Stimulated activated CD8-positive, alpha-beta memory T cell treated with anti-CD3 and anti-CD28 coated beads, Interleukin-7, amount 100 ng/mL, for 48 hours (primary cell): Measurements from ENCODE around the gene ELOVL5.
"Not testable (repeated sequence)": the region's sequence is repeated elsewhere in the genome, so short reads cannot be mapped to it uniquely, and the experiment has no call there.

Experiments
- DNase-seq, 2 donors: peaks; one replicate each; pipeline ENCODE4 v3.0.0-alpha.2; 2020; ENCODE audit warnings: low read depth in 1 of 2; ENCODE audit errors: extremely low read depth in 1 of 2

ELOVL5 gene

GRCh38 chr6:53331678-53332077 is 17.1 kb downstream of the ELOVL5 start:
- DNase-seq: no peak

DNA sequence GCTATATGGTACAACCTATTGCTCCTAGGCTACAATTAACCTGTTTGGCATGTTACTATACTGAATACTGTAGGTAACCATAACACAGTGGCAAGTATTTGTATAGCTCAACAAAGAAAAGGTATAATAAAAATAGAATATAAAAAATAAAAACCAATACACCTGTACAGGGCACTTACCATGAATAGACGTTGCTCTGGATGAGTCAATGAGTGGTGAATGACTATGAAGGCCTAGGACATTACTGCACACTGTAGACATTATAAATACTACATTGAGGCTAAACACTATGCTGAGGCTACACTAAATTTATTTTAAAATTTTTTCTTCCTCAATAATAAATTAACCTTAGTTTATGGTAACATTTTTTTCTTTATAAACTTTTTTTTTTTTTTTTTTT is 18.6 kb downstream of the ELOVL5 start:
- no peak for DNase-seq

- DNase-seq: no peak
Measured at GRCh38 chr6:53328375-53328774, 20.4 kb downstream of the ELOVL5 start.

GRCh38 chr6:53327017-53327395 is 21.7 kb downstream of the ELOVL5 start:
- DNase-seq: no peak

GRCh38 chr6:53326372-53327016 is 22.3 kb downstream of the ELOVL5 start:
- DNase-seq: no peak

DNA sequence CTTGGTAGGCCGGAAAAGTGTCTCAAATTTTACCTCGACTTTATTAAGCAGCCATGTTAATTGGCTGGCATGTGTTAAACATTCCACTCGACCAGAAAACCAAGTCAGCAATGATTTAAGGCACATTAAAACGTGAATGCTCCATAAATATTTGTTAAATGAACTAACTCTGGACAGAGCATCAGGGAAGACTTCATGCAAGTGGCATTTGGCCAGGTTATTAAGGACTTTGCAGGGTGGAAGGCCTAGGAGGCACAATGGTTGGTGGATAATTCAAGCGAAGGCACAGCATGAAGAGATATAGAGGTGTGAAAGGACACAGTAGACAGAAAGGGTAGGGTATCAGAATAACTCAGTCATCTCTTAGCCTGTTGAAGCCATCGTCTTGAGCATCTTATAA is 23.0 kb downstream of the ELOVL5 start:
- DNase-seq: no peak

- no peak for DNase-seq
Measured at GRCh38 chr6:53322188-53323029, 26.3 kb downstream of the ELOVL5 start.

- no peak for DNase-seq
Measured at GRCh38 chr6:53321701-53322100, 27.0 kb downstream of the ELOVL5 start.

- DNase-seq: no peak
Measured at GRCh38 chr6:53320964-53321363, 27.8 kb downstream of the ELOVL5 start.

DNA sequence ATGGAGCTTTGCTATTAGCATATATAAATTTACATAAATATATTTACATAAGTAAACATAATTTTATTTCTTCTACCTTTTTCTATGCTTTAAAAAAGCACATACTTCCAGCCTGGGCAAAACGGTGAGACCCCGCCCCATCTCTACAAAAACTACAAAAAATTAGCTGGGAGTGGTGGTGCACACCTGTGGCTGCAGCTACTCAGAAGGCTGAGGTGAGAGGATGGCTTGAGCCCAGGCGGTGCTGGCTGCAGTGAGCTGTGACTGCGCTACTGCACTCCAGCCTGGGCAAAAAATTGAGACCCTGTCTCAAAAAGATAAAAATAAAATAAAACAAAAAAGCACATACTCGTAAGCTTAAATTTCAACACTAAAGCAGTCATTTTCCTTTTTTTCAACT is 30.3 kb downstream of the ELOVL5 start:
- no peak for DNase-seq

DNA sequence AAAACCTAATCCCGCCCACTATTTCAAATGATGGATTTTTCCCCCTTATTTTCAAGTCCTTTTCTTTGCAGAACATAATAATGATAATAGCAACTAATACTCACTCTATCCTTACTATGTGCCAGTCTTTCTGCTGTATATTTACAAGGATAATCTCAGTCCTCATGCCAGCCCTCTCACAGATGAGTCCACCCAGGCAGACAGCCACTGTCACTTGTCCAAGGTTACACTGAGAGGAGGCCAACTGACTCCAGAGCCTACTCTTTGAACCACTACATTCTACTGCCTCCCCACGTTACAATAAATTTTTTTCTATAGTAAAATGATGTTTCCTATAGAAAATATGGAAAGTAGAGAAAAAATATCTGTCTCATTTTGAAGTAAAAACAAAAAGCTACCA is 30.9 kb downstream of the ELOVL5 start:
- no peak for DNase-seq

- DNase-seq: not testable (repeated sequence)
Measured at GRCh38 chr6:53317299-53317698, 31.5 kb downstream of the ELOVL5 start.

- DNase-seq: no peak
Measured at GRCh38 chr6:53316142-53316541, 32.6 kb downstream of the ELOVL5 start.

GRCh38 chr6:53315086-53315724 is 33.5 kb downstream of the ELOVL5 start:
- no peak for DNase-seq

DNA sequence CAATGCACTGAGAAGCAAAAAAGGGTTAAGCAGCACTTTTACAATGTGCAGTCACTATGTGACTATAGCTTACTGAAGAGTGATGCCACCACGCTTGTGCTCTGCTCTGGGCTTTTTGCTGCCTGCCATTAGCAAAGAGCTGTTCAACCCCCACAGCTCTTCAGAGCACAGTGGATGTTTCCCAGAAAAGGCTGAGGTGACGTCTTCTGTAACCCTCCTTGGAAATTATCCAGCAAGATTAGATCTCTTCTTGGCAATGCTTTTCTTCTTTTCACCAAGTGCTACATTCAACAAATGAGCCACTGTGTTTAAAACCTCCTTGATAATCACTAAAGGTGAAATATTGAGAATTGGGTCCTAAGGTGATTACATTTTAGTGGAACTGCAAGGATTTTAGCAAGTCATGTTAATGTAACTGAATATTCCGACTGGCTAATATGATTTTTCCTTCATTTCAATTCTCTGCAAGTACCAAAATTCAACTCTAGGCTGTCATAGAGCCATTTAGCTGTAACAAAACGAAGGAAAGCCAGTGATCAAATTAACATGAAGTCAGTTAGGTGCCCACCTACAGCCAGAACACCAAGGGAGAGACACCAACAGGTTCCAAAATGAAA is 34.9 kb downstream of the ELOVL5 start:
- no peak for DNase-seq

DNA sequence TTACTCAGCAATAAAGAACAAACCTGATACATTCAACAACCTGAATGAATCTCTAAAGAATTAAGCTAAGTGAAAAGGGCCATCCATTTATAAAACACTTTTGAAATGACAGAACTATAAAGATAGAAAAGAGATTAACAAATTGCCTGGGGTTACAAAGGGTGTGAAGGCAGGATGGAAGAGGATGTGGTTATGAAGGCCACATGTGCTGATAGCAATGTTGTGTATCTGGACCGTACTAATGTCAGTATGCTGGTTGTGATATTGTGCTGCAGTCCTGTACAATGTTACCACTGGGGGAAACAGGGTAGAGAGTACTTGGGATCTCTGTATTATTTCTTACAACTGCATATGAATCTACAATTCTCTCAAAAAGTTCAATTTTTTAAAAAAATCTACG is 36.4 kb downstream of the ELOVL5 start:
- no peak for DNase-seq

GRCh38 chr6:53311586-53311935 is 37.2 kb downstream of the ELOVL5 start:
- DNase-seq: no peak

DNA sequence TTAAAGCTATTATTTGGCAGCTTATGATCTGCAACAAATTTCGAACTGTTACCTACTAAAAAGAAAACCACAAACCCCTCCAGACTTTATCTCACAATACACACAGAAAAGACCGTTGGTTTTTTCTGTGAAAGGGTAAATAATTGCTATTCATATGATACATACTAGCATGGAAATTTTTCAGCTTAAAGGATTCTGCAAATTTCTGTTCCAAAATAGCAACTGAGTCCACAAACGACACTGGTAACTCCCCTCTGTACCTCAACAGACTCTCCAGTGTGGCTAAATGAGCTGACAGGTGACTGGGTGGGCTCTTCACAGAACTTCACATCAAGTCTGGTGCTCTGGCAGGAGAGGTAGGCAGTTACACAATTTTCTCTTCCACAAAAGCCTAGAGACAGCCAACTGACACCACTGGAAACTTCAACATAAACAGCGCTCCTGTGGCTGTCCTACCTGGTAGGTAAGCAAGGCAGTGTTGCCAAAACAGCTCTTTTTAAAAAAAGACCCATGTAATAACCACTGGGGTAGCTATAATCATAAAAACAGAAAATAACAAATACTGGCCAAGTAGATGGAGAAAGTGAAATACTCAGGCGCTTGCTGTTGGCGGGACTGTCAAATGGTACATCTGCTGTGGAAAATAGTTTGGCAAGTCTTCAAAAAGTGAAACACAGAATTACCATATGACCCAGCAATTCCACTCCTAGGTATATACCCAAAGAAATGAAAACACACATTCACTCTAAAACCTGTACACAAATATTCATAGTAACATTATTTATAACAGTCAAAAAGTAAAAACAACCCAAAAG is 37.8 kb downstream of the ELOVL5 start:
- DNase-seq: no peak

DNA sequence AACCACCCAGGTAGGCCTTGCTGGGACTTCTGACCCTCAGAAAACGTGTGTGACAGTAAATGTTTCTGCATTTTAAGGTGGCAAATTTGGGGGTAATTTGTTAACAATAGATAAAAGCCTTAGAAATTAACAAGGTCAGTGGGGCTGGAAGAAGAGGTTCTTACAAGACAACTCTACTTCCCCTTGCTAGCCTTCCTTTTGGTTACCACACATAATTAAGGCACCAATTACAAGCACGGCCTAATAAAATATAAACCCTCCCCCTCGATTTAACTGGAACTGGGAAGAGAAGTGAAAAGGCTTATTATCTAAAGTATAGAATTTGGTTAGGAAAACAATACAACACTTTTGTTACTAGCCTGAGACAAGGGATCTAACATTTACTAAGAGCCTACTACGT is 38.8 kb downstream of the ELOVL5 start:
- no peak for DNase-seq

DNA sequence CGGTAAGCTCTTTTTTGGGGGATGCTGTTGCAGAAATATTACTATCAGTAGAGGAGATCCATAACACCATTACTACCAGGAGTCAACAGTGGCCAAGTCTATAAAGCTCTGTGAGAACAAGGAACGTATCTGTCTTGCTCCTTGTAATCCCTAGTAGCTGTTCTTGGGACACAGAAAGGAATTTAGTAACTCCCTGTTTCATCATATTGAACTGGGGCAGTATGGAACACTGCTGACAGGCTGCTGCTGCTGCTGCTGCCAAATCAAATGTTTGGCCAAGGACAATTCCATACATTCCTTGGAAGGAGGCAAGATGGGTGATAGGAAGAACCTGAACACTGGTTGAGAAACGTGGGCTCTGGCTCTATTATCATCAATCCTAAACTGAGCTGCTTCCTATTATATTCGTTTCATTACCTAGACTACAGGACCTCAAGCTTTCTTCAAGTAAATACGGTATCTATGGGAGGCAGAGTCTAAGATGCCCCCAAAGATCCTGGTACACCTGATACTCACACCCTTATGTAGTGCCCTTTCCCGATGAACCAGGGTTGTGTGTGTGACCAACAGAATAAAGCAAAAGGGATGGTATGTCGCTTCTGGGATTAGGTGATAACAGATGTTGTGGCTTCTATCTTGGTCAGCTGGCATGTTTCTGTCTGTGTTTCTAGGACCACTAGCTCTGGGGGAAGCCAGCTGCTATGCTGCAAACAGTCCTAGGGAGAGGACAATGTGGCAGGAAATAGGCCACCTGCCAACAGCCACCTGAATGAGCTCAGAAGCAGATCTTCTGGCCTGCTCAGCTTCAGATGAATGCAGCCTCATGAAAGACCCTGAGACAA is 39.5 kb downstream of the ELOVL5 start:
- no peak for DNase-seq
